OCI-LY3 (cell line): ENCODE results near the gene OR1J1.

ENCODE experiments used
- H2AFZ ChIP-seq: fragments of 200-600, 300-600 bp; shearing (Covaris generic); 2 replicates; pipeline ENCODE4 v1.6.0; 2014; ENCODE audit warnings: antibody characterized with exemption, low read depth, low read length
- H3K27ac ChIP-seq: fragments of 200-600, 300-600 bp; sonication (generic); 2 replicates; pipeline ENCODE4 v1.5.1; 2014; ENCODE audit warnings: mild to moderate bottlenecking, low read length, moderate library complexity, mixed read lengths
- H3K27me3 ChIP-seq: fragments of 200-600, 300-600 bp; sonication (generic); 2 replicates; pipeline ENCODE4 v1.6.1; 2014; ENCODE audit warnings: low read depth, low read length, mixed read lengths
- H3K36me3 ChIP-seq: fragments of 200-600, 300-600 bp; sonication (generic); replicated peaks from 2 replicates; pipeline ENCODE3; 2014; ENCODE audit warnings: low read depth, low read length, mixed read lengths
- H3K4me1 ChIP-seq: fragments of 300-600, 200-600 bp; sonication (generic); 2 replicates; pipeline ENCODE4 v1.6.1; 2014; ENCODE audit warnings: low read length, mixed read lengths
- H3K4me2 ChIP-seq: fragments of 200-600, 300-600 bp; sonication (generic); 2 replicates; pipeline ENCODE4 v1.6.1; 2014; ENCODE audit warnings: low read length, mixed read lengths
- H3K4me3 ChIP-seq: fragments of 300-600, 200-600 bp; sonication (generic); 2 replicates; pipeline ENCODE4 v1.5.1; 2014; ENCODE audit warnings: antibody characterized with exemption, mild to moderate bottlenecking, low read length, moderate library complexity
- H3K79me2 ChIP-seq: fragments of 300-600, 200-600 bp; shearing (Covaris generic); 2 replicates; pipeline ENCODE4 v1.6.1; 2014; ENCODE audit warnings: mild to moderate bottlenecking, low read length, mixed read lengths
- H3K9ac ChIP-seq: fragments of 300-600, 200-600 bp; shearing (Covaris generic); 2 replicates; pipeline ENCODE4 v1.6.0; 2014; ENCODE audit warnings: mild to moderate bottlenecking, low read length, moderate library complexity
- H3K9me3 ChIP-seq: fragments of 200-600, 300-600 bp; shearing (Covaris generic); 2 replicates; pipeline ENCODE4 v1.6.1; 2014; ENCODE audit warnings: low read length, mixed read lengths; ENCODE audit not compliant: insufficient read depth
- H4K20me1 ChIP-seq: fragments of 200-600, 300-600 bp; sonication (generic); 2 replicates; pipeline ENCODE4 v1.6.1; 2016; ENCODE audit warnings: low read length, mixed read lengths; ENCODE audit not compliant: insufficient read depth
- EZH2phosphoT487 ChIP-seq: fragments of 200-600 bp; shearing (Covaris generic); IDR thresholded peaks from 2 replicates; pipeline ENCODE4 v1.6.1; 2018; ENCODE audit warnings: antibody characterized with exemption, mixed run types, low read depth
- TF ChIP-seq, protein P1 (sequence below): fragments of 200-600, 300-600 bp; sonication (generic); IDR thresholded peaks from 2 replicates; pipeline ENCODE4 v1.5.1; 2014; ENCODE audit warnings: antibody characterized with exemption, low read length, low read depth

The OR1J1 gene

DNA sequence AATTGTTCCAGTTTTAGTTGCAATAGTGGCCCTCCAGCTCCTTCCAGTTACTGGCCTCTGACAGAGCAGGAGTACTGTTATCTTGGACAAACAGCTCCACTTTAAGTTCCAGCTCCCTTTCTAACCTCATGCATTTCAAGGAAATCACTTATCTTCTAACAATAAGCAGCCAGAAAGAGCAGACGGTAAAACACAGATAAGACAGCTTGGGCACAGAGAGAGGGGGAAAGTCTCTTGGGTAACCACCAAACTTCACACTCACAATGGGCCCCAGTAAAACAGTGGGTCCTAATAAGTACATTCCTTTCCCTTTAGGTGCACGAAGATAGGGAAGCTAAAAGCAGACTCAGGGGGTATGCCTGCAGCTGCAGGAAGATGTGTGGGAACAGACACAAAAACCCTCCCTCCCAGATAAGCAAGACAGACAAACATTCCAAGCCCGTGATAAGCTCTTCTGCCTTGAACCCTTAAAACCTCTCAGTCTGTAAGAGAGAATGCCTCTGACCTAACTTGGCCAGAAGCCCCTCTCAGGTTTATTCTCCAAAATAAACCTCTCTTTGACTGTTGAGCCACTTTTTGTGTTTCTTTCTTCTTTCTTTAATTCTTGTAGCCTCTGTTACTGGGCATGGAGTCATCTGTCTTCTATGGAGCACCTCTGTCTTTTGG is 30.8 kb downstream of the OR1J1 start:
- H3K27me3 ChIP-seq, result peaks cover 4% of the 10 kb centered on the region; the same call in 1 of the 2 replicates
- H4K20me1 ChIP-seq, result no peaks in the 10 kb centered on the region
- no peaks in the 10 kb centered on the region for H3K36me3 ChIP-seq
- H3K4me1 ChIP-seq, result no peaks in the 10 kb centered on the region
- TF ChIP-seq, protein P1, sequence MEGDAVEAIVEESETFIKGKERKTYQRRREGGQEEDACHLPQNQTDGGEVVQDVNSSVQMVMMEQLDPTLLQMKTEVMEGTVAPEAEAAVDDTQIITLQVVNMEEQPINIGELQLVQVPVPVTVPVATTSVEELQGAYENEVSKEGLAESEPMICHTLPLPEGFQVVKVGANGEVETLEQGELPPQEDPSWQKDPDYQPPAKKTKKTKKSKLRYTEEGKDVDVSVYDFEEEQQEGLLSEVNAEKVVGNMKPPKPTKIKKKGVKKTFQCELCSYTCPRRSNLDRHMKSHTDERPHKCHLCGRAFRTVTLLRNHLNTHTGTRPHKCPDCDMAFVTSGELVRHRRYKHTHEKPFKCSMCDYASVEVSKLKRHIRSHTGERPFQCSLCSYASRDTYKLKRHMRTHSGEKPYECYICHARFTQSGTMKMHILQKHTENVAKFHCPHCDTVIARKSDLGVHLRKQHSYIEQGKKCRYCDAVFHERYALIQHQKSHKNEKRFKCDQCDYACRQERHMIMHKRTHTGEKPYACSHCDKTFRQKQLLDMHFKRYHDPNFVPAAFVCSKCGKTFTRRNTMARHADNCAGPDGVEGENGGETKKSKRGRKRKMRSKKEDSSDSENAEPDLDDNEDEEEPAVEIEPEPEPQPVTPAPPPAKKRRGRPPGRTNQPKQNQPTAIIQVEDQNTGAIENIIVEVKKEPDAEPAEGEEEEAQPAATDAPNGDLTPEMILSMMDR, result no peak
- TF ChIP-seq EZH2phosphoT487, result no peak
- H3K27ac ChIP-seq, result no peak overlapping the region
- no peaks in the 10 kb centered on the region for H3K79me2 ChIP-seq
- H3K4me3 ChIP-seq, result no peak overlapping the region
- H3K4me2 ChIP-seq, result no peak overlapping the region
- no peak overlapping the region for H3K9ac ChIP-seq
- H2AFZ ChIP-seq, result no peak overlapping the region
- peaks cover 7% of the 10 kb centered on the region for H3K9me3 ChIP-seq

DNA sequence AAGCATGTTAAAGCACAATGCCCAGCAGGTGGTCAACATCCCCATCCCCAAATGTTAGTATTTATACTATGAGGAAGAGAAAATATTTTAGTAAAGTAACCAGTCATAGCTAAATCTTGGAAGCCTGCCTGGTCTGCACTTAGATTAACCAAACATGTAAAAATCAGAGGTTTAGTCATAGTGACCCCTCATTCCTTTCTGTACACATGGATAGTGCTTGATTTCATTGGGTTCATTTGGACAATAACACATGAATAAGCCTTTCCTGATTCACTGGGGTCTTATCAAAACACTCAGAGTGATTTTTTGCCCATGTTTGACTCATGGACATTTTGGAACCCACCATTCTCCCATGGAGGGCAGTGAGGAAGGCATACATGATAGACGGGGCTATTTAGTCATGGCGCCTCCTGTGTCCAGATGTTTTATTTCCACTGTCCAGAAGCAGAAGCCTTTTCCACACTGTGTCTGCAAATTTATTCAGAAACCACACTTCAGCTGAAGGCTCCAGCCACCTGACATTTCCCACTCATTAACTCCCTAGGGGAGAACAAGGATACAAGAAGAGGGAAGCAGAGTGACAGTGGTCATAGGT is 32.5 kb downstream of the OR1J1 start:
- no peak overlapping the region for H3K27ac ChIP-seq
- H4K20me1 ChIP-seq, result no peaks in the 10 kb centered on the region
- no peak overlapping the region for H3K4me2 ChIP-seq
- peaks cover 7% of the 10 kb centered on the region for H3K9me3 ChIP-seq
- no peak overlapping the region for H3K4me3 ChIP-seq
- H3K27me3 ChIP-seq, result peaks cover 9% of the 10 kb centered on the region; the same call in 1 of the 2 replicates
- no peak for TF ChIP-seq EZH2phosphoT487
- TF ChIP-seq, protein P1, result no peak
- H3K9ac ChIP-seq, result no peak overlapping the region
- H2AFZ ChIP-seq, result no peak overlapping the region
- H3K79me2 ChIP-seq, result no peaks in the 10 kb centered on the region
- H3K36me3 ChIP-seq, result no peaks in the 10 kb centered on the region
- H3K4me1 ChIP-seq, result no peaks in the 10 kb centered on the region

- Histone ChIP-seq H2AFZ (no peak overlapping the region), H3K79me2 (no peaks in the 10 kb centered on the region), H3K4me1 (no peaks in the 10 kb centered on the region), H3K27me3 (peaks cover 9% of the 10 kb centered on the region; the same call in 1 of the 2 replicates), H3K4me2 (no peak overlapping the region), H3K36me3 (no peaks in the 10 kb centered on the region), H3K9me3 (peaks cover 7% of the 10 kb centered on the region), H4K20me1 (no peaks in the 10 kb centered on the region), H3K9ac (no peak overlapping the region), H3K4me3 (no peak overlapping the region), H3K27ac (no peak overlapping the region)
- TF ChIP-seq, protein P1, result no peak
- TF ChIP-seq EZH2phosphoT487, result no peak
Measured at GRCh38 chr9:122444041-122444733, 33.5 kb downstream of the OR1J1 start.

DNA sequence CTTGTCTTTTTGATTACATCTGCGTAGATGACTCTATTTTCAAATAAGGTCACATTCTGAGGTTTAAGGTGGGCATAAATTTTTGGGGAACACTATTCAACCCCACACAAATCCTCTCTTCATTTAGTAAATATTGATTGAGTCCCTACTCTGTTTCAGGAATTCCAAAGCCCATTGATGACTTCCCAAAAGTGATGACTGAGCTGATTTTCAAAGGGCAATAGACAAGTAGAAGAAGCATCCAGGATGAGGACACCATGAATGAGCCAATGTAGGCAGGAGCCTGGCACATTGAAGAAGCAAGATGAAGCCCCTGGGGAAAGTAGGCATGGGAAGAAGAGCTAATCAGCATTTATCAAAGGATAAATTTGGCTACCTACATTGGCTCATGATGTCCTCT is 35.2 kb downstream of the OR1J1 start:
- H3K4me2 ChIP-seq, result no peak overlapping the region
- H3K27ac ChIP-seq, result no peak overlapping the region
- H3K4me1 ChIP-seq, result no peaks in the 10 kb centered on the region
- peaks cover 9% of the 10 kb centered on the region; the same call in 1 of the 2 replicates for H3K27me3 ChIP-seq
- TF ChIP-seq EZH2phosphoT487, result no peak
- TF ChIP-seq, protein P1, result no peak
- peaks cover 7% of the 10 kb centered on the region for H3K9me3 ChIP-seq
- no peaks in the 10 kb centered on the region for H3K36me3 ChIP-seq
- H3K79me2 ChIP-seq, result no peaks in the 10 kb centered on the region
- H2AFZ ChIP-seq, result no peak overlapping the region
- no peak overlapping the region for H3K4me3 ChIP-seq
- H3K9ac ChIP-seq, result no peak overlapping the region
- H4K20me1 ChIP-seq, result no peaks in the 10 kb centered on the region
